Measurements from ENCODE around the gene RAP2B. TPM values are rescaled to one million over a fixed set of nuclear protein-coding genes. Genes with fewer than 3 reads are reported as not detected.

Gene RAP2B
- polyA plus RNA-seq, 3 donors, result 17.5 to 35.5 (median 24.7) TPM

DNA sequence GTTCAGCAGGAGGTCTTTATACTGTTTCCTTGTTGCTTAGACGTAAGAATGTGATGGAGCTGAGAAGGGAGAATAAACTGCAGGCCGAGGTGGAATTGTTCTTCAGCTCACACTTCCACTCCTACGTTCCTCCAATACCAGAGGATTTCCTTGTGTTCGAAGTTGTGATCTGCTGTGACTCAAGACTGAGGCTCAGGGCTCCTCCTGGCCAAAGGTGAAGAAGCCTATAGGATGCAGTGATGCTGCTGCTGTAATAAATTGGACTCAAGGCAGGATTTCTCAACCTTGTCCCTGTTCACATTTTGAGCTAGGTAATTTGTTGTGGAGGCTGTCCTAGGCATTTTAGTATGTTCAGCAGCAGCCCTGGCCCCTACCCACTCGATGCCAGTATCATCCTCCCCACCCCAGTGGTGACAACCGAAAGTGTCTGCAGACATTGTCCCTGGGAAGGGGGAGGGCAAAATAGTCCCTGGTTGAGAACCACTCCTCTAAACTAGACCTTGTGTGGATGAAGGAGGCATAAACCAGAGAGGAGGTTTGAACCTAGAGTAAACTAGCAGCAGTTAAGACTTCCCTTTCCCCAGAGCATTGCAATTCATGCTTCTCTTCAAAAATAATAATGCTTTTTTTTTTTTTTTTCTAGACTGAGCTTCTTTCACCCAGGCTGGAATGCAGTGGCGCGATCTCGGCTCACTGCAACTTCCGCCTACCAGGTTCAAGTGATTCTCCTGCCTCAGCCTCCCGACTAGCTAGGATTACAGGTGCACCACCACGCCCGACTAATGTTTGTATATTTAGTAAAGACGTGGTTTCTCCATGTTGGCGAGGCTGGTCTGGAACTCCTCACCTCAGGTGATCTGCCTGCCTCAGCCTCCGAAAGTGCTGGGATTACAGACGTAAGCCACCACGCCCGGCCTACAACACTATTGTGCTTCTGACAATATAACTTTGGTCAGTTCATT, 11.1 kb downstream of the RAP2B start:
- intact Hi-C loops (cut with micrococcal nuclease), result no loop called here

More for the DNA sequence above, 11.1 kb downstream of the RAP2B start:
- H3K36me3 Mint-ChIP-seq, result peaks cover 28 to 48% of the 10 kb centered on the region in 2 donors
- Histone ChIP-seq H3K27me3 (ENCODE audit: control insufficient read depth in 2 of 2, insufficient read depth in 2 of 2, low read length in 2 of 2) (no peaks in the 10 kb centered on the region), H3K4me1 (ENCODE audit: control insufficient read depth in 1 of 2, insufficient read depth in 2 of 2, low read length in 2 of 2) (peaks cover under 1 to 5% of the 10 kb centered on the region in 2 donors), H4K20me1 (ENCODE audit: insufficient read depth, low read length) (peaks cover 32% of the 10 kb centered on the region), H3K9me3 (replicated peaks in 1 of 2; ENCODE audit: control insufficient read depth in 1 of 2, insufficient read depth in 1 of 2, low read length in 2 of 2) (no peaks in the 10 kb centered on the region), H3K4me2 (replicated peaks; ENCODE audit: extremely low read depth, low read length, poor library complexity, severe bottlenecking) (no peak overlapping the region), H3K79me2 (ENCODE audit: insufficient read depth, low read length) (peaks cover 23% of the 10 kb centered on the region), H3K36me3 (replicated peaks in 1 of 2; ENCODE audit: control insufficient read depth in 1 of 2, insufficient read depth in 2 of 2, low read length in 2 of 2) (peaks cover 7 to 26% of the 10 kb centered on the region in 2 donors), H3K4me3 (replicated peaks in 1 of 3; ENCODE audit: low read depth in 2 of 3, low read length in 3 of 3) (no peak overlapping the region), H2AFZ (ENCODE audit: insufficient read depth, low read depth, low read length, poor library complexity, severe bottlenecking) (no peak overlapping the region), H3K27ac (ENCODE audit: low read depth in 1 of 2, low read length in 2 of 2) (no peak overlapping the region), H3K9ac (ENCODE audit: insufficient read depth, low read length, poor library complexity, severe bottlenecking) (no peak overlapping the region)
- 89% methylated on average over 3 of the region's 19 CpGs for WGBS (ENCODE audit: insufficient coverage)
- H3K9me3 Mint-ChIP-seq, result peaks cover 2 to 12% (median 5%) of the 10 kb centered on the region in 7 donors
- H3K4me1 Mint-ChIP-seq, result peaks cover 17% of the 10 kb centered on the region
- H3K27me3 Mint-ChIP-seq (ENCODE audit: low read depth in 3 of 3), result peaks cover 0 to 2% (median 0%) of the 10 kb centered on the region in 3 donors
- DNase-seq, result no peak
- peak overlapping the region in 4 of 7 donors; percentile 31 to 69 (median 64) for H3K27ac Mint-ChIP-seq
- no peak overlapping the region for H3K4me3 Mint-ChIP-seq
- TF ChIP-seq, protein P1, sequence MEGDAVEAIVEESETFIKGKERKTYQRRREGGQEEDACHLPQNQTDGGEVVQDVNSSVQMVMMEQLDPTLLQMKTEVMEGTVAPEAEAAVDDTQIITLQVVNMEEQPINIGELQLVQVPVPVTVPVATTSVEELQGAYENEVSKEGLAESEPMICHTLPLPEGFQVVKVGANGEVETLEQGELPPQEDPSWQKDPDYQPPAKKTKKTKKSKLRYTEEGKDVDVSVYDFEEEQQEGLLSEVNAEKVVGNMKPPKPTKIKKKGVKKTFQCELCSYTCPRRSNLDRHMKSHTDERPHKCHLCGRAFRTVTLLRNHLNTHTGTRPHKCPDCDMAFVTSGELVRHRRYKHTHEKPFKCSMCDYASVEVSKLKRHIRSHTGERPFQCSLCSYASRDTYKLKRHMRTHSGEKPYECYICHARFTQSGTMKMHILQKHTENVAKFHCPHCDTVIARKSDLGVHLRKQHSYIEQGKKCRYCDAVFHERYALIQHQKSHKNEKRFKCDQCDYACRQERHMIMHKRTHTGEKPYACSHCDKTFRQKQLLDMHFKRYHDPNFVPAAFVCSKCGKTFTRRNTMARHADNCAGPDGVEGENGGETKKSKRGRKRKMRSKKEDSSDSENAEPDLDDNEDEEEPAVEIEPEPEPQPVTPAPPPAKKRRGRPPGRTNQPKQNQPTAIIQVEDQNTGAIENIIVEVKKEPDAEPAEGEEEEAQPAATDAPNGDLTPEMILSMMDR (IDR thresholded peaks at IDR 0.05), result no peak
